ENCODE results near the gene IGFBP7.

The IGFBP7 gene

GRCh38 chr4:57109847-57110639 lies at the start of gene IGFBP7:
Gene IGFBP7, minus strand, starts transcription at chr4:57110385. Its CDS starts 34 bp downstream, at chr4:57110351.
- peak; percentile 45 for DNase-seq

GRCh38 chr4:57159866-57160265 lies 49.7 kb upstream of the IGFBP7 start:
- no peak for DNase-seq

GRCh38 chr4:57158762-57159161 lies 48.6 kb upstream of the IGFBP7 start:
- no peak for DNase-seq

GRCh38 chr4:57158221-57158620 lies 48.0 kb upstream of the IGFBP7 start:
- no peak for DNase-seq

GRCh38 chr4:57157596-57158137 lies 47.5 kb upstream of the IGFBP7 start:
- DNase-seq: no peak

- DNase-seq: no peak
These were observed 46.2 kb upstream of the IGFBP7 start for GRCh38 chr4:57156242-57156990.

GRCh38 chr4:57154926-57155325 lies 44.7 kb upstream of the IGFBP7 start:
- no peak for DNase-seq

- no peak for DNase-seq
These were observed 44.0 kb upstream of the IGFBP7 start for GRCh38 chr4:57154191-57154590.

- DNase-seq: no peak
These were observed 43.0 kb upstream of the IGFBP7 start for GRCh38 chr4:57153207-57153606.

- no peak for DNase-seq
These were observed 41.3 kb upstream of the IGFBP7 start for GRCh38 chr4:57151481-57151880.

GRCh38 chr4:57149833-57150232 lies 39.6 kb upstream of the IGFBP7 start:
- no peak for DNase-seq

GRCh38 chr4:57148831-57149505 lies 38.8 kb upstream of the IGFBP7 start:
- no peak for DNase-seq

GRCh38 chr4:57148177-57148576 lies 38.0 kb upstream of the IGFBP7 start:
- no peak for DNase-seq

GRCh38 chr4:57147335-57148060 lies 37.3 kb upstream of the IGFBP7 start:
- DNase-seq: no peak

GRCh38 chr4:57146444-57146843 lies 36.3 kb upstream of the IGFBP7 start:
- no peak for DNase-seq

- no peak for DNase-seq
These were observed 34.3 kb upstream of the IGFBP7 start for GRCh38 chr4:57144466-57144865.

GRCh38 chr4:57139783-57140182 lies 29.6 kb upstream of the IGFBP7 start:
- no peak for DNase-seq

- no peak for DNase-seq
These were observed 27.1 kb upstream of the IGFBP7 start for GRCh38 chr4:57137261-57137660.

GRCh38 chr4:57136281-57136680 lies 26.1 kb upstream of the IGFBP7 start:
- DNase-seq: no peak

- no peak for DNase-seq
These were observed 22.6 kb upstream of the IGFBP7 start for GRCh38 chr4:57132743-57133137.

GRCh38 chr4:57131849-57132742 lies 21.9 kb upstream of the IGFBP7 start:
- DNase-seq: peak; percentile 57

GRCh38 chr4:57129477-57129876 lies 19.3 kb upstream of the IGFBP7 start:
- no peak for DNase-seq

All from NCI-H146 (cell line).